ENCODE measurements around the gene EGFL7.

The EGFL7 gene

GRCh38 chr9:136698635-136699246 lies 36.0 kb downstream of the EGFL7 start:
- Histone ChIP-seq H2AFZ (no peak overlapping the region), H3K79me2 (no peaks in the 10 kb centered on the region), H3K4me2 (ENCODE audit: low read length) (no peak overlapping the region), H3K27ac (no peak overlapping the region), H3K27me3 (ENCODE audit: control insufficient read depth, insufficient read depth, low read length) (no peaks in the 10 kb centered on the region), H3K4me1 (no peaks in the 10 kb centered on the region), H3K9ac (no peak overlapping the region), H3K4me3 (ENCODE audit: low read depth, low read length) (no peak overlapping the region), H3K36me3 (ENCODE audit: control insufficient read depth, insufficient read depth, low read length) (no peaks in the 10 kb centered on the region), H3K9me3 (ENCODE audit: control insufficient read depth, low read length) (no peaks in the 10 kb centered on the region)
- TF ChIP-seq CTCF (IDR thresholded peaks at IDR 0.05) = no peak

GRCh38 chr9:136700304-136700703 lies 37.6 kb downstream of the EGFL7 start:
- Histone ChIP-seq H3K27ac (no peak overlapping the region), H3K36me3 (ENCODE audit: control insufficient read depth, insufficient read depth, low read length) (no peaks in the 10 kb centered on the region), H3K9ac (no peak overlapping the region), H3K79me2 (no peaks in the 10 kb centered on the region), H3K27me3 (ENCODE audit: control insufficient read depth, insufficient read depth, low read length) (no peaks in the 10 kb centered on the region), H3K4me1 (no peaks in the 10 kb centered on the region), H3K4me3 (ENCODE audit: low read depth, low read length) (no peak overlapping the region), H3K9me3 (ENCODE audit: control insufficient read depth, low read length) (no peaks in the 10 kb centered on the region), H3K4me2 (ENCODE audit: low read length) (no peak overlapping the region), H2AFZ (no peak overlapping the region)
- no peak for TF ChIP-seq CTCF (IDR thresholded peaks at IDR 0.05)

- Histone ChIP-seq H3K4me3 (ENCODE audit: low read depth, low read length) (no peak overlapping the region), H3K9me3 (ENCODE audit: control insufficient read depth, low read length) (no peaks in the 10 kb centered on the region), H3K27me3 (ENCODE audit: control insufficient read depth, insufficient read depth, low read length) (no peaks in the 10 kb centered on the region), H3K27ac (no peak overlapping the region), H3K36me3 (ENCODE audit: control insufficient read depth, insufficient read depth, low read length) (no peaks in the 10 kb centered on the region), H3K9ac (no peak overlapping the region), H3K4me1 (no peaks in the 10 kb centered on the region), H2AFZ (peak overlapping the region; percentile 70), H3K79me2 (no peaks in the 10 kb centered on the region), H3K4me2 (ENCODE audit: low read length) (peak overlapping the region; percentile 57)
- TF ChIP-seq CTCF (IDR thresholded peaks at IDR 0.05) = no peak
Observed at GRCh38 chr9:136700959-136701667, 38.4 kb downstream of the EGFL7 start.

- Histone ChIP-seq H3K4me3 (ENCODE audit: low read depth, low read length) (no peak overlapping the region), H3K9ac (no peak overlapping the region), H3K36me3 (ENCODE audit: control insufficient read depth, insufficient read depth, low read length) (no peaks in the 10 kb centered on the region), H3K27ac (no peak overlapping the region), H3K27me3 (ENCODE audit: control insufficient read depth, insufficient read depth, low read length) (no peaks in the 10 kb centered on the region), H3K9me3 (ENCODE audit: control insufficient read depth, low read length) (no peaks in the 10 kb centered on the region), H3K4me2 (ENCODE audit: low read length) (no peak overlapping the region), H3K79me2 (no peaks in the 10 kb centered on the region), H3K4me1 (no peaks in the 10 kb centered on the region), H2AFZ (peak overlapping the region; percentile 70)
- no peak for TF ChIP-seq CTCF (IDR thresholded peaks at IDR 0.05)
Observed at GRCh38 chr9:136701668-136702053, 38.9 kb downstream of the EGFL7 start.
